HEK293 (cell line): ENCODE measurements around the gene CLP1.

Source experiments
- CTCF ChIA-PET: fragments of 350-600 bp; formaldehyde crosslinking; extraction: SDS; loops from one replicate; lab custom pipeline; 2021; ENCODE audit warnings: antibody characterized with exemption; lab: Yijun Ruan, JAX
- POLR2A ChIA-PET: fragments of 300-600 bp; formaldehyde crosslinking; extraction: SDS; loops from one replicate; lab custom pipeline; 2020; ENCODE audit warnings: antibody characterized with exemption, inconsistent platforms; lab: Yijun Ruan, JAX
- H3K27ac ChIP-seq: fragments of 200-500 bp; sonication (Bioruptor generic); 2 replicates; pipeline ENCODE4 v1.5.1; 2014; ENCODE audit warnings: low read depth, low read length, control low read depth, inconsistent platforms; ENCODE audit errors: extremely low read depth
- H3K36me3 ChIP-seq, 2 experiments: fragments of 200-500 bp in 1 of 2; sonication (Bioruptor generic) in 1 of 2; 1 replicate in 1 of 2; 2 replicates in 1 of 2; pipeline ENCODE4 v1.5.1; 2014 to 2017; ENCODE audit warnings: inconsistent platforms in 2 of 2, low read length in 2 of 2; ENCODE audit not compliant: control insufficient read depth in 2 of 2, insufficient read depth in 1 of 2
- H3K4me1 ChIP-seq: fragments of 200-500 bp; sonication (Bioruptor generic); 2 replicates; pipeline ENCODE4 v1.5.1; 2014; ENCODE audit warnings: mild to moderate bottlenecking, low read length, inconsistent platforms; ENCODE audit not compliant: control insufficient read depth, insufficient read depth
- H3K4me3 ChIP-seq: 2 replicates; pipeline ENCODE4 v1.5.1; 2011; ENCODE audit warnings: low read depth, mild to moderate bottlenecking, control low read depth, low read length, moderate library complexity
- H3K9me3 ChIP-seq: fragments of 200-500 bp; sonication (Bioruptor generic); 2 replicates; pipeline ENCODE4 v1.5.1; 2014; ENCODE audit warnings: low read depth, low read length, inconsistent platforms; ENCODE audit not compliant: control insufficient read depth, insufficient read depth
- BCL11A ChIP-seq: fragments of 450-650 bp; formaldehyde crosslinking; IDR thresholded peaks from 2 replicates; pipeline ENCODE4 v1.5.1; 2016; ENCODE audit warnings: low read depth, missing biosample characterization, missing genetic modification characterization
- REPIN1 ChIP-seq: fragments of 450-650 bp; formaldehyde crosslinking; IDR thresholded peaks from 2 replicates; pipeline ENCODE4 v1.5.1; 2017; ENCODE audit warnings: missing biosample characterization, missing genetic modification characterization, low read depth
- SETDB1 ChIP-seq: IDR thresholded peaks from one replicate; pipeline ENCODE4 v1.6.1; 2017; ENCODE audit warnings: mild to moderate bottlenecking, low read length, moderate library complexity, mixed read lengths; ENCODE audit not compliant: insufficient read length
- SP2 ChIP-seq: fragments of 450-650 bp; formaldehyde crosslinking; IDR thresholded peaks from 2 replicates; pipeline ENCODE4 v1.5.1; 2016; ENCODE audit warnings: missing biosample characterization, missing genetic modification characterization
- SP3 ChIP-seq: fragments of 450-650 bp; formaldehyde crosslinking; IDR thresholded peaks from 2 replicates; pipeline ENCODE4 v1.5.1; 2016; ENCODE audit warnings: missing biosample characterization, missing genetic modification characterization
- TRIM28 ChIP-seq: IDR thresholded peaks from 2 replicates; pipeline ENCODE4 v1.6.1; 2011; ENCODE audit warnings: low read length, control low read depth, borderline replicate concordance
- YY1 ChIP-seq: fragments of 450-650 bp; formaldehyde crosslinking; IDR thresholded peaks from 2 replicates; pipeline ENCODE4 v1.5.1; 2018; ENCODE audit warnings: missing biosample characterization, missing genetic modification characterization
- ZBTB20 ChIP-seq: fragments of 450-650 bp; formaldehyde crosslinking; IDR thresholded peaks from 2 replicates; pipeline ENCODE4 v1.5.1; 2016; ENCODE audit warnings: missing biosample characterization, missing genetic modification characterization
- ZBTB48 ChIP-seq: fragments of 450-650 bp; formaldehyde crosslinking; IDR thresholded peaks from 2 replicates; pipeline ENCODE4 v1.5.1; 2016; ENCODE audit warnings: missing biosample characterization, missing genetic modification characterization
- ZNF133 ChIP-seq: fragments of 450-650 bp; formaldehyde crosslinking; IDR thresholded peaks from 2 replicates; pipeline ENCODE4 v1.5.1; 2016; ENCODE audit warnings: missing biosample characterization, missing genetic modification characterization
- ZNF140 ChIP-seq: fragments of 450-650 bp; formaldehyde crosslinking; IDR thresholded peaks from 2 replicates; pipeline ENCODE4 v1.5.1; 2016; ENCODE audit warnings: missing biosample characterization, missing genetic modification characterization
- ZNF175 ChIP-seq: fragments of 450-650 bp; formaldehyde crosslinking; IDR thresholded peaks from 2 replicates; pipeline ENCODE4 v1.5.1; 2016; ENCODE audit warnings: missing biosample characterization, missing genetic modification characterization
- ZNF239 ChIP-seq: fragments of 450-650 bp; formaldehyde crosslinking; IDR thresholded peaks from 2 replicates; pipeline ENCODE4 v1.5.1; 2016; ENCODE audit warnings: missing biosample characterization, missing genetic modification characterization
- ZNF521 ChIP-seq: fragments of 450-650 bp; formaldehyde crosslinking; IDR thresholded peaks from 2 replicates; pipeline ENCODE4 v1.5.1; 2017; ENCODE audit warnings: missing biosample characterization, mild to moderate bottlenecking, missing genetic modification characterization
- ZNF585B ChIP-seq: fragments of 450-650 bp; formaldehyde crosslinking; IDR thresholded peaks from 2 replicates; pipeline ENCODE4 v1.5.1; 2016; ENCODE audit warnings: missing biosample characterization, missing genetic modification characterization
- ZSCAN16 ChIP-seq: fragments of 450-650 bp; formaldehyde crosslinking; IDR thresholded peaks from 2 replicates; pipeline ENCODE4 v1.5.1; 2016; ENCODE audit warnings: missing biosample characterization, missing genetic modification characterization
- ZXDB ChIP-seq: fragments of 450-650 bp; formaldehyde crosslinking; IDR thresholded peaks from 2 replicates; pipeline ENCODE4 v1.5.1; 2016; ENCODE audit warnings: missing biosample characterization, missing genetic modification characterization
- TF ChIP-seq, protein P1 (sequence below): fragments of 450-650 bp; formaldehyde crosslinking; IDR thresholded peaks from 2 replicates; pipeline ENCODE4 v1.5.1; 2017; ENCODE audit warnings: missing biosample characterization, mild to moderate bottlenecking, missing genetic modification characterization, moderate library complexity
- TF ChIP-seq, protein P2 (sequence below): fragments of 450-650 bp; formaldehyde crosslinking; IDR thresholded peaks from 2 replicates; pipeline ENCODE4 v1.5.1; 2016; ENCODE audit warnings: missing biosample characterization, missing genetic modification characterization
- TF ChIP-seq, protein P3 (sequence below): fragments of 450-650 bp; formaldehyde crosslinking; IDR thresholded peaks from 2 replicates; pipeline ENCODE4 v1.5.1; 2016; ENCODE audit warnings: missing biosample characterization, missing genetic modification characterization
- TF ChIP-seq, protein P4 (sequence below): fragments of 450-650 bp; formaldehyde crosslinking; IDR thresholded peaks from 2 replicates; pipeline ENCODE4 v1.5.1; 2016; ENCODE audit warnings: missing biosample characterization, missing genetic modification characterization
- TF ChIP-seq, protein P5 (sequence below): fragments of 450-650 bp; formaldehyde crosslinking; IDR thresholded peaks from 2 replicates; pipeline ENCODE4 v1.5.1; 2016; ENCODE audit warnings: missing biosample characterization, missing genetic modification characterization
- TF ChIP-seq, protein P6 (sequence below): fragments of 450-650 bp; formaldehyde crosslinking; IDR thresholded peaks from 2 replicates; pipeline ENCODE4 v1.5.1; 2017; ENCODE audit warnings: missing biosample characterization, missing genetic modification characterization
- TF ChIP-seq, protein P7 (sequence below): sonication (generic); formaldehyde crosslinking; IDR thresholded peaks from 2 replicates; pipeline ENCODE4 v1.8.1; 2022; ENCODE audit warnings: mild to moderate bottlenecking, moderate library complexity, missing genetic modification reagents

CLP1 gene

DNA sequence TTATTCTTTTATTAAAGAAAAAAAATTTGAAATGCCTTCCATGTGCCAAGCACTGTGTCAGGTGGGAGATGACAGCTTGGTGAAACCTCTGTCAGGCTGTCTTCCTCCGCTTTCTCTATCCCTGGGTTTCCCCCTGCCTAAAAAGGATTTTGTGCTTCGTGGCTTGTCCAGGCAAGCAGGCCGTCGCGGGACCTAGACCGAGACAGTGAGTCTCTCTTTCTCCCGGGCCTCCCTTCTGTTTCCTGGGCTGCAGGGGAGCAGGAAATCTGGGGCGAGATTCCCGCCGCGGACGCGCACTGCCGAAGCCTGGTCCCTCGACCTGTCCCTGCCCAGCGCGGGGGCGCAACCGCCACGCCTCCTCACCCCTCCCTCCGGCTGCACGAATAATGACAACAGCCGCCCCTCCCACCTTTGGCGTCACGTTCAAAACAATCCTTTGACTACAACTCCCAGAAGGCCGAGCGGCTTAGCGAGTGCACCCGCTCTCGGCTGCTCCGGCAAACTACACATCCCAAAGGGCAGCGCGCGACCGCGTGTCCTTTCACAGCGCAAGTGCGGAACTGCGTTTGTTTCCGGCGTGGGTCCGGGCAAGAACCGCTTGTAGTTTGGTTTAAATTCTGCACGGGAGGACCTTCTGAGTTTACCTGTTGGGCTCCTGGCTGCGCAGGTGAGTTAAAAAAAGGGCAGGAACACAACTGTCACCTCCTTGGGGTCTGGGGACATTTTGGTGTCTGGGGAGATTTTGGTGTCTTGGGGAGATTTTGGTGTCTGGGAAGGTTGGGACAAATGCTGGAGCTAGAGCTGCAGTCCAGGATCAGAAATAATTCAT, at the start of gene CLP1:
Gene CLP1 (plus strand): TSS at position 569 of the 829 bp plus-strand sequence. CDS start 1,715 bp downstream, outside the sequence.
- Histone ChIP-seq H3K4me1 (no peaks in the 10 kb centered on the region), H3K36me3 (peaks cover 0 to 32% of the 10 kb centered on the region in 2 experiments; a peak in 2 of 3 replicates), H3K27ac (0 out of 2 replicates have a peak within 1 kb of the TSS, but pooled peaks have one; percentile 11), H3K9me3 (no peaks in the 10 kb centered on the region), H3K4me3 (peak within 1 kb of the TSS; percentile 73)
- ChIA-PET POLR2A (interaction anchor here (1.0 to 1.1 kb wide), 2 partner anchors 9 to 17 kb away, joined by 3 to 5 read pairs; no protein-coding TSS in a partner anchor), CTCF (interaction anchor here (0.8 to 1.9 kb wide), 4 partner anchors 13 to 94 kb away, joined by 5 to 9 read pairs (median 7); partner anchors contain the start of gene BTBD18)
- peak; percentile 91 for TF ChIP-seq SP3 (tag by site-specific recombination)
- TF ChIP-seq ZXDB, result peak; percentile 77
- TF ChIP-seq SETDB1, result no peak
- no peak for TF ChIP-seq REPIN1 (tag by site-specific recombination)
- TF ChIP-seq, protein P1, sequence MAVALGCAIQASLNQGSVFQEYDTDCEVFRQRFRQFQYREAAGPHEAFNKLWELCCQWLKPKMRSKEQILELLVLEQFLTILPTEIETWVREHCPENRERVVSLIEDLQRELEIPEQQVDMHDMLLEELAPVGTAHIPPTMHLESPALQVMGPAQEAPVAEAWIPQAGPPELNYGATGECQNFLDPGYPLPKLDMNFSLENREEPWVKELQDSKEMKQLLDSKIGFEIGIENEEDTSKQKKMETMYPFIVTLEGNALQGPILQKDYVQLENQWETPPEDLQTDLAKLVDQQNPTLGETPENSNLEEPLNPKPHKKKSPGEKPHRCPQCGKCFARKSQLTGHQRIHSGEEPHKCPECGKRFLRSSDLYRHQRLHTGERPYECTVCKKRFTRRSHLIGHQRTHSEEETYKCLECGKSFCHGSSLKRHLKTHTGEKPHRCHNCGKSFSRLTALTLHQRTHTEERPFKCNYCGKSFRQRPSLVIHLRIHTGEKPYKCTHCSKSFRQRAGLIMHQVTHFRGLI (tag by site-specific recombination), result no peak
- TF ChIP-seq, protein P2, sequence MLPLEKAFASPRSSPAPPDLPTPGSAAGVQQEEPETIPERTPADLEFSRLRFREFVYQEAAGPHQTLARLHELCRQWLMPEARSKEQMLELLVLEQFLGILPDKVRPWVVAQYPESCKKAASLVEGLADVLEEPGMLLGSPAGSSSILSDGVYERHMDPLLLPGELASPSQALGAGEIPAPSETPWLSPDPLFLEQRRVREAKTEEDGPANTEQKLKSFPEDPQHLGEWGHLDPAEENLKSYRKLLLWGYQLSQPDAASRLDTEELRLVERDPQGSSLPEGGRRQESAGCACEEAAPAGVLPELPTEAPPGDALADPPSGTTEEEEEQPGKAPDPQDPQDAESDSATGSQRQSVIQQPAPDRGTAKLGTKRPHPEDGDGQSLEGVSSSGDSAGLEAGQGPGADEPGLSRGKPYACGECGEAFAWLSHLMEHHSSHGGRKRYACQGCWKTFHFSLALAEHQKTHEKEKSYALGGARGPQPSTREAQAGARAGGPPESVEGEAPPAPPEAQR (tag by site-specific recombination), result no peak
- TF ChIP-seq, protein P3, sequence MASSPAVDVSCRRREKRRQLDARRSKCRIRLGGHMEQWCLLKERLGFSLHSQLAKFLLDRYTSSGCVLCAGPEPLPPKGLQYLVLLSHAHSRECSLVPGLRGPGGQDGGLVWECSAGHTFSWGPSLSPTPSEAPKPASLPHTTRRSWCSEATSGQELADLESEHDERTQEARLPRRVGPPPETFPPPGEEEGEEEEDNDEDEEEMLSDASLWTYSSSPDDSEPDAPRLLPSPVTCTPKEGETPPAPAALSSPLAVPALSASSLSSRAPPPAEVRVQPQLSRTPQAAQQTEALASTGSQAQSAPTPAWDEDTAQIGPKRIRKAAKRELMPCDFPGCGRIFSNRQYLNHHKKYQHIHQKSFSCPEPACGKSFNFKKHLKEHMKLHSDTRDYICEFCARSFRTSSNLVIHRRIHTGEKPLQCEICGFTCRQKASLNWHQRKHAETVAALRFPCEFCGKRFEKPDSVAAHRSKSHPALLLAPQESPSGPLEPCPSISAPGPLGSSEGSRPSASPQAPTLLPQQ, result peak; percentile 48; the same call in 1 of the 2 replicates
- TF ChIP-seq ZBTB20 (tag by site-specific recombination), result peak; percentile 87; the same call in 1 of the 2 replicates
- TF ChIP-seq, protein P4, sequence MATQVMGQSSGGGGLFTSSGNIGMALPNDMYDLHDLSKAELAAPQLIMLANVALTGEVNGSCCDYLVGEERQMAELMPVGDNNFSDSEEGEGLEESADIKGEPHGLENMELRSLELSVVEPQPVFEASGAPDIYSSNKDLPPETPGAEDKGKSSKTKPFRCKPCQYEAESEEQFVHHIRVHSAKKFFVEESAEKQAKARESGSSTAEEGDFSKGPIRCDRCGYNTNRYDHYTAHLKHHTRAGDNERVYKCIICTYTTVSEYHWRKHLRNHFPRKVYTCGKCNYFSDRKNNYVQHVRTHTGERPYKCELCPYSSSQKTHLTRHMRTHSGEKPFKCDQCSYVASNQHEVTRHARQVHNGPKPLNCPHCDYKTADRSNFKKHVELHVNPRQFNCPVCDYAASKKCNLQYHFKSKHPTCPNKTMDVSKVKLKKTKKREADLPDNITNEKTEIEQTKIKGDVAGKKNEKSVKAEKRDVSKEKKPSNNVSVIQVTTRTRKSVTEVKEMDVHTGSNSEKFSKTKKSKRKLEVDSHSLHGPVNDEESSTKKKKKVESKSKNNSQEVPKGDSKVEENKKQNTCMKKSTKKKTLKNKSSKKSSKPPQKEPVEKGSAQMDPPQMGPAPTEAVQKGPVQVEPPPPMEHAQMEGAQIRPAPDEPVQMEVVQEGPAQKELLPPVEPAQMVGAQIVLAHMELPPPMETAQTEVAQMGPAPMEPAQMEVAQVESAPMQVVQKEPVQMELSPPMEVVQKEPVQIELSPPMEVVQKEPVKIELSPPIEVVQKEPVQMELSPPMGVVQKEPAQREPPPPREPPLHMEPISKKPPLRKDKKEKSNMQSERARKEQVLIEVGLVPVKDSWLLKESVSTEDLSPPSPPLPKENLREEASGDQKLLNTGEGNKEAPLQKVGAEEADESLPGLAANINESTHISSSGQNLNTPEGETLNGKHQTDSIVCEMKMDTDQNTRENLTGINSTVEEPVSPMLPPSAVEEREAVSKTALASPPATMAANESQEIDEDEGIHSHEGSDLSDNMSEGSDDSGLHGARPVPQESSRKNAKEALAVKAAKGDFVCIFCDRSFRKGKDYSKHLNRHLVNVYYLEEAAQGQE, result 0 out of 2 replicates have a peak, but pooled peaks have one; percentile 40
- TF ChIP-seq ZNF133, result no peak
- TF ChIP-seq, protein P5, sequence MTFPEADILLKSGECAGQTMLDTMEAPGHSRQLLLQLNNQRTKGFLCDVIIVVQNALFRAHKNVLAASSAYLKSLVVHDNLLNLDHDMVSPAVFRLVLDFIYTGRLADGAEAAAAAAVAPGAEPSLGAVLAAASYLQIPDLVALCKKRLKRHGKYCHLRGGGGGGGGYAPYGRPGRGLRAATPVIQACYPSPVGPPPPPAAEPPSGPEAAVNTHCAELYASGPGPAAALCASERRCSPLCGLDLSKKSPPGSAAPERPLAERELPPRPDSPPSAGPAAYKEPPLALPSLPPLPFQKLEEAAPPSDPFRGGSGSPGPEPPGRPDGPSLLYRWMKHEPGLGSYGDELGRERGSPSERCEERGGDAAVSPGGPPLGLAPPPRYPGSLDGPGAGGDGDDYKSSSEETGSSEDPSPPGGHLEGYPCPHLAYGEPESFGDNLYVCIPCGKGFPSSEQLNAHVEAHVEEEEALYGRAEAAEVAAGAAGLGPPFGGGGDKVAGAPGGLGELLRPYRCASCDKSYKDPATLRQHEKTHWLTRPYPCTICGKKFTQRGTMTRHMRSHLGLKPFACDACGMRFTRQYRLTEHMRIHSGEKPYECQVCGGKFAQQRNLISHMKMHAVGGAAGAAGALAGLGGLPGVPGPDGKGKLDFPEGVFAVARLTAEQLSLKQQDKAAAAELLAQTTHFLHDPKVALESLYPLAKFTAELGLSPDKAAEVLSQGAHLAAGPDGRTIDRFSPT (tag by site-specific recombination), result peak; percentile 72
- TF ChIP-seq BCL11A, result no peak
- no peak for TF ChIP-seq YY1 (tag by site-specific recombination)
- TF ChIP-seq SP2, result peak; percentile 92
- TF ChIP-seq, protein P6, sequence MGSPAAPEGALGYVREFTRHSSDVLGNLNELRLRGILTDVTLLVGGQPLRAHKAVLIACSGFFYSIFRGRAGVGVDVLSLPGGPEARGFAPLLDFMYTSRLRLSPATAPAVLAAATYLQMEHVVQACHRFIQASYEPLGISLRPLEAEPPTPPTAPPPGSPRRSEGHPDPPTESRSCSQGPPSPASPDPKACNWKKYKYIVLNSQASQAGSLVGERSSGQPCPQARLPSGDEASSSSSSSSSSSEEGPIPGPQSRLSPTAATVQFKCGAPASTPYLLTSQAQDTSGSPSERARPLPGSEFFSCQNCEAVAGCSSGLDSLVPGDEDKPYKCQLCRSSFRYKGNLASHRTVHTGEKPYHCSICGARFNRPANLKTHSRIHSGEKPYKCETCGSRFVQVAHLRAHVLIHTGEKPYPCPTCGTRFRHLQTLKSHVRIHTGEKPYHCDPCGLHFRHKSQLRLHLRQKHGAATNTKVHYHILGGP (tag by site-specific recombination), result no peak
- TF ChIP-seq, protein P7, sequence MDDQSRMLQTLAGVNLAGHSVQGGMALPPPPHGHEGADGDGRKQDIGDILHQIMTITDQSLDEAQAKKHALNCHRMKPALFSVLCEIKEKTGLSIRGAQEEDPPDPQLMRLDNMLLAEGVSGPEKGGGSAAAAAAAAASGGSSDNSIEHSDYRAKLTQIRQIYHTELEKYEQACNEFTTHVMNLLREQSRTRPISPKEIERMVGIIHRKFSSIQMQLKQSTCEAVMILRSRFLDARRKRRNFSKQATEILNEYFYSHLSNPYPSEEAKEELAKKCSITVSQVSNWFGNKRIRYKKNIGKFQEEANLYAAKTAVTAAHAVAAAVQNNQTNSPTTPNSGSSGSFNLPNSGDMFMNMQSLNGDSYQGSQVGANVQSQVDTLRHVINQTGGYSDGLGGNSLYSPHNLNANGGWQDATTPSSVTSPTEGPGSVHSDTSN (CRISPR knock-in tag), result 0 out of 2 replicates have a peak, but pooled peaks have one; percentile 61
- TF ChIP-seq ZNF521 (tag by site-specific recombination), result no peak
- TF ChIP-seq ZNF585B (tag by site-specific recombination), result no peak
- no peak for TF ChIP-seq ZSCAN16 (tag by site-specific recombination)
- no peak for TF ChIP-seq ZNF239
- TF ChIP-seq TRIM28, result peak; percentile 62; the same call in 1 of the 2 replicates
- peak; percentile 93 for TF ChIP-seq ZBTB48
- TF ChIP-seq ZNF140, result no peak
- no peak for TF ChIP-seq ZNF175 (tag by site-specific recombination)
